Measurements from ENCODE around the gene TINCR. TPM values are rescaled to one million over a fixed set of nuclear protein-coding genes. Genes with fewer than 3 reads are reported as not detected.
"Not testable (repeated sequence)": the region's sequence is repeated elsewhere in the genome, so short reads cannot be mapped to it uniquely, and the experiment has no call there.

Gene TINCR
- total RNA-seq, 6 experiments from 2014 or later: 0.05 to 0.34 (median 0.13) TPM; not detected in 1

- H3K36me3 Mint-ChIP-seq (ENCODE audit: low read depth): no peaks in the 10 kb centered on the region
- no peak for DNase-seq
- H3K4me3 Mint-ChIP-seq: no peak overlapping the region
- H3K27me3 Mint-ChIP-seq (ENCODE audit: insufficient read depth): peaks cover 13% of the 10 kb centered on the region
- no peak for TF ChIP-seq CTCF (IDR thresholded peaks at IDR 0.05)
- no peaks in the 10 kb centered on the region for H3K9me3 Mint-ChIP-seq
- no peak overlapping the region for H3K27ac Mint-ChIP-seq
- no peaks in the 10 kb centered on the region for H3K4me1 Mint-ChIP-seq (ENCODE audit: low read depth)
These were observed 25.1 kb downstream of the TINCR start for GRCh38 chr19:5542665-5543064.

- no peak for DNase-seq
- H3K4me3 Mint-ChIP-seq: no peak overlapping the region
- peaks cover 13% of the 10 kb centered on the region for H3K27me3 Mint-ChIP-seq (ENCODE audit: insufficient read depth)
- no peaks in the 10 kb centered on the region for H3K9me3 Mint-ChIP-seq
- no peak for TF ChIP-seq CTCF (IDR thresholded peaks at IDR 0.05)
- no peaks in the 10 kb centered on the region for H3K36me3 Mint-ChIP-seq (ENCODE audit: low read depth)
- H3K4me1 Mint-ChIP-seq (ENCODE audit: low read depth): no peaks in the 10 kb centered on the region
- no peak overlapping the region for H3K27ac Mint-ChIP-seq
These were observed 26.3 kb downstream of the TINCR start for GRCh38 chr19:5541456-5541855.

GRCh38 chr19:5540208-5540607 is 27.5 kb downstream of the TINCR start:
- Mint-ChIP-seq H3K36me3 (ENCODE audit: low read depth) (peaks cover 1% of the 10 kb centered on the region), H3K27ac (no peak overlapping the region), H3K9me3 (peaks cover 8% of the 10 kb centered on the region), H3K4me3 (no peak overlapping the region), H3K27me3 (ENCODE audit: insufficient read depth) (peaks cover 13% of the 10 kb centered on the region), H3K4me1 (ENCODE audit: low read depth) (no peaks in the 10 kb centered on the region)
- DNase-seq: no peak
- TF ChIP-seq CTCF (IDR thresholded peaks at IDR 0.05): no peak

GRCh38 chr19:5537870-5538269 is 29.9 kb downstream of the TINCR start:
- Mint-ChIP-seq H3K4me3 (no peak overlapping the region), H3K9me3 (peaks cover 31% of the 10 kb centered on the region), H3K27ac (no peak overlapping the region), H3K27me3 (ENCODE audit: insufficient read depth) (peaks cover 13% of the 10 kb centered on the region), H3K36me3 (ENCODE audit: low read depth) (peaks cover 7% of the 10 kb centered on the region), H3K4me1 (ENCODE audit: low read depth) (no peaks in the 10 kb centered on the region)
- DNase-seq: no peak
- no peak for TF ChIP-seq CTCF (IDR thresholded peaks at IDR 0.05)

GRCh38 chr19:5536982-5537579 is 30.7 kb downstream of the TINCR start:
- not testable (repeated sequence) for H3K27me3 Mint-ChIP-seq (ENCODE audit: insufficient read depth); H3K36me3 Mint-ChIP-seq (ENCODE audit: low read depth); H3K27ac Mint-ChIP-seq; H3K4me1 Mint-ChIP-seq (ENCODE audit: low read depth); DNase-seq; H3K4me3 Mint-ChIP-seq
- peaks cover 31% of the 10 kb centered on the region for H3K9me3 Mint-ChIP-seq

GRCh38 chr19:5536337-5536894 is 31.3 kb downstream of the TINCR start:
- no peak overlapping the region for H3K27ac Mint-ChIP-seq

More at GRCh38 chr19:5536337-5536894, 31.3 kb downstream of the TINCR start:
- H3K4me3 Mint-ChIP-seq: no peak overlapping the region
- peak; percentile 3 for DNase-seq
- H3K9me3 Mint-ChIP-seq: peaks cover 31% of the 10 kb centered on the region
- peaks cover 7% of the 10 kb centered on the region for H3K36me3 Mint-ChIP-seq (ENCODE audit: low read depth)
- TF ChIP-seq CTCF (IDR thresholded peaks at IDR 0.05): no peak
- H3K4me1 Mint-ChIP-seq (ENCODE audit: low read depth): no peaks in the 10 kb centered on the region
- peaks cover 9% of the 10 kb centered on the region for H3K27me3 Mint-ChIP-seq (ENCODE audit: insufficient read depth)

All from HFFc6 (cell line).